Left ventricle myocardium inferior (tissue), 1 donor: Measurements from ENCODE around the gene KRT10. TPM values are rescaled to one million over a fixed set of nuclear protein-coding genes. Genes with fewer than 3 reads are reported as not detected.

Experiments
- DNase-seq: peaks from one replicate; pipeline ENCODE4 v3.0.0-alpha.2; 2020
- H3K27ac ChIP-seq: fragments of 200-600 bp; replicated peaks from 2 replicates; pipeline ENCODE4 v1.8.0; 2021
- H3K27me3 ChIP-seq: fragments of 200-600 bp; 2 replicates; pipeline ENCODE4 v1.8.0; 2021; ENCODE audit warnings: low read depth
- H3K36me3 ChIP-seq: fragments of 200-600 bp; 2 replicates; pipeline ENCODE4 v1.8.0; 2021
- H3K4me1 ChIP-seq: fragments of 200-600 bp; 2 replicates; pipeline ENCODE4 v1.8.0; 2021
- H3K4me3 ChIP-seq: fragments of 200-600 bp; 2 replicates; pipeline ENCODE4 v1.8.0; 2021; ENCODE audit warnings: mild to moderate bottlenecking, moderate library complexity
- H3K9me3 ChIP-seq: fragments of 200-600 bp; replicated peaks from 2 replicates; pipeline ENCODE4 v1.8.0; 2021
- intact Hi-C: fragments of 100-400 bp; cut with micrococcal nuclease; formaldehyde crosslinking; loops from one replicate; pipeline ENCODE4 v1.11.0; 2022
- total RNA-seq: library from RNA; stranded (reverse); fragmentation: NEBNext Ultra II Directional; extraction: Animal tissue kit (Norgen Biotek cat#: 25700); gene quantifications from one replicate; pipeline ENCODE4 v1.2.1, GENCODE V29; 2021
- TF ChIP-seq, protein P1 (sequence below): fragments of 200-600 bp; IDR thresholded peaks from 2 replicates; pipeline ENCODE4 v1.8.0; 2021; ENCODE audit warnings: antibody characterized with exemption, mild to moderate bottlenecking, borderline replicate concordance
- donor health status: DM: no; HTN: yes; CAD: no; lungs with severe emphysema.

The KRT10 gene
- total RNA-seq, 1 donor from 2014 or later = 54.7 TPM

DNA sequence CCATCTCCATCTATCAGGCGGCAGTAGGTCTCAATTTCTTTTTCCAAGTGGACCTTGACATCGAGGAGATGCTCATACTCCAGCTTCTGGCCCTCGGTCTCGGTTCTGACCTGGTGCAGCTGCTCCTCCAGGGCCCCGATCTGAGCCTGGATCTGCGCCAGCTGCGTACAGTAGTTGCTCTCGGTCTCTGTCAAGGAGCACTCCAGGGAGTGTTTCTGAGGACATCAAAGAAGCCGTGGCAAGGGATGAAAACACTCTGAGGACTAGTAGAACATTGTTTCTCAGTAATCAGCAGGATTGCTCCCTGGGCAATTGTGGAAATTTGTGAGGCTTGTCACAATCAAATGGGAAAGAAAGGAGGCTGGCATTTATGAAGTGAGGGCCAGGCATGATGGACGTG is 28.6 kb downstream of the KRT10 start:
- Histone ChIP-seq H3K9me3 (no peaks in the 10 kb centered on the region), H3K36me3 (no peaks in the 10 kb centered on the region), H3K4me3 (no peak overlapping the region), H3K27me3 (peaks cover 46% of the 10 kb centered on the region), H3K27ac (no peak overlapping the region), H3K4me1 (no peaks in the 10 kb centered on the region)
- no peak for DNase-seq
- TF ChIP-seq, protein P1, sequence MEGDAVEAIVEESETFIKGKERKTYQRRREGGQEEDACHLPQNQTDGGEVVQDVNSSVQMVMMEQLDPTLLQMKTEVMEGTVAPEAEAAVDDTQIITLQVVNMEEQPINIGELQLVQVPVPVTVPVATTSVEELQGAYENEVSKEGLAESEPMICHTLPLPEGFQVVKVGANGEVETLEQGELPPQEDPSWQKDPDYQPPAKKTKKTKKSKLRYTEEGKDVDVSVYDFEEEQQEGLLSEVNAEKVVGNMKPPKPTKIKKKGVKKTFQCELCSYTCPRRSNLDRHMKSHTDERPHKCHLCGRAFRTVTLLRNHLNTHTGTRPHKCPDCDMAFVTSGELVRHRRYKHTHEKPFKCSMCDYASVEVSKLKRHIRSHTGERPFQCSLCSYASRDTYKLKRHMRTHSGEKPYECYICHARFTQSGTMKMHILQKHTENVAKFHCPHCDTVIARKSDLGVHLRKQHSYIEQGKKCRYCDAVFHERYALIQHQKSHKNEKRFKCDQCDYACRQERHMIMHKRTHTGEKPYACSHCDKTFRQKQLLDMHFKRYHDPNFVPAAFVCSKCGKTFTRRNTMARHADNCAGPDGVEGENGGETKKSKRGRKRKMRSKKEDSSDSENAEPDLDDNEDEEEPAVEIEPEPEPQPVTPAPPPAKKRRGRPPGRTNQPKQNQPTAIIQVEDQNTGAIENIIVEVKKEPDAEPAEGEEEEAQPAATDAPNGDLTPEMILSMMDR = no peak
- intact Hi-C loops = no loop called here

DNA sequence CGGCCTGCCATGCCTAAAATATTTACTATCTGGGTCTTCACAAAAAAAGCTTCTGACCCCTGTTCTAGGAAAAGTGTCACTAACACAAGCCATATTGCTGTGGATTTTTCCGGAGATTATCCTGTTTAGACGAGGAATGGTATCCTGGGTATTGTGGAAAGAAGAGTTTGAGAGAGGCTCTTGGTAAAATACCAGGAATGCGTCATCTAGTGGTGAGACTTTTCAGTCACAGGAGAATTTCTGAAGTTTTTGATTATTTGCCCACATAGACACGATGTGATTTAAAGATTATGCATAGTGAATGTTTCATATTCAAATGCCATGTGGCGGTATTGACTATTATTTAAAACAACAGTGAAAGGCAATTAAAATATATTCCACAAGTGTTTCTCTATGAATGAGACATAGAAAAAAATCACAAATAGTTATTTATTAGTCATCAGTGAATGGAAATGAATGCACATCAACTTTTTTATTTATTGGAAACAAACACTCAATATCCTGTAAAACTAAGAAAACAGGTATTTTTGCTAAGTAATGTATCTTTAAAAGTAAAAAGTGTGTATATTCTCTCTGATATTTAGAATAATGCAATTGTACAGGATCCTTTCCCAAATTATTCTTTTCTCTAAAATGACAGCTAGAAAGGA is 30.5 kb downstream of the KRT10 start:
- no peaks in the 10 kb centered on the region for H3K4me1 ChIP-seq
- no peak for DNase-seq

DNA sequence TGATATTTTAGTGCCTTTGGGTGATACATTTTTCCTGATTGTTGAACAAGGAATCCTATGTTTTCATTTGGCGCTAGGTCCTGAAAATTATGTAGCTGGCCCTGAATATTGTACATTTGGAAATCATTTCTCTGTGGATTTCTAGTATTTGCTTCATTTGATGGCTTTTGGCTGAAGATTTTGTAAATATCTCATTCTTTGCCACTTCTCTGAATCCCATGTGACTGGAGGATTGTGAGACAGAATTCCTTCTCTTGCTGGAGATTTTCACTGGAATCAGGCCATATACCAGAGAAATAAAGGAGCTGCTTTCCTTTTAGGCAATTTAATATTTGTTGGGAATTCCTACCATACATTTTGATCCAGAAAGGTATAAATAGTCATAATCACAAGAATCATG is 31.3 kb downstream of the KRT10 start:
- Histone ChIP-seq H3K4me3 (no peak overlapping the region), H3K9me3 (no peaks in the 10 kb centered on the region), H3K36me3 (no peaks in the 10 kb centered on the region), H3K4me1 (no peaks in the 10 kb centered on the region), H3K27ac (peak overlapping the region; percentile 6), H3K27me3 (peaks cover 18% of the 10 kb centered on the region)
- intact Hi-C loops = no loop called here
- DNase-seq = no peak
- TF ChIP-seq, protein P1 = no peak

More for the DNA sequence above, 30.5 kb downstream of the KRT10 start:
- peak overlapping the region; percentile 6 for H3K27ac ChIP-seq
- H3K27me3 ChIP-seq = peaks cover 27% of the 10 kb centered on the region
- no peaks in the 10 kb centered on the region for H3K36me3 ChIP-seq
- no peak overlapping the region for H3K4me3 ChIP-seq
- intact Hi-C loops = no loop called here
- TF ChIP-seq, protein P1 = peak; percentile 70
- no peaks in the 10 kb centered on the region for H3K9me3 ChIP-seq

DNA sequence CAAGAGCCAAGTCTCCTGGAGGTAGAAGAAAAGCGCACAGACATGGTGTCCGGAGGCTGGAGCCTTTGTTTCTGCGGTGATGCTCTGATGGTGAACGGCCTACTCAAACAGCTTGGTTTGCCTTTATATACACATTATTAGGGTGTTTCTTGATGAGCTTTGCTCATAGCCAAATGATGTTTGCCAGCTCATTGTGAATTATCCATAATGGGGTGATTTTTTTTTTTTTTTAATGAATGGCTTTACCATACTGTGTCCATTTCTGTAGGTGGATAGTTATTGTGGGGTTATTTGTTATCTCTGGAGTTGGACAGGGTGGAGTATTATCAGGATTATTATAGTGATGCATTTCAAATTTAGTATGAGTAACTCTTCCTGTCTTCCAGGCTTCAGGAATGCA is 40.0 kb downstream of the KRT10 start, which contains the start of gene KRT27:
TSS of gene KRT27 (minus strand) at position 101 of the 400 bp plus-strand sequence. CDS start at position 44, 57 bp downstream.
- intact Hi-C loops = no loop called here
- DNase-seq = no peak
- no peak within 1 kb of the TSS for H3K4me3 ChIP-seq

DNA sequence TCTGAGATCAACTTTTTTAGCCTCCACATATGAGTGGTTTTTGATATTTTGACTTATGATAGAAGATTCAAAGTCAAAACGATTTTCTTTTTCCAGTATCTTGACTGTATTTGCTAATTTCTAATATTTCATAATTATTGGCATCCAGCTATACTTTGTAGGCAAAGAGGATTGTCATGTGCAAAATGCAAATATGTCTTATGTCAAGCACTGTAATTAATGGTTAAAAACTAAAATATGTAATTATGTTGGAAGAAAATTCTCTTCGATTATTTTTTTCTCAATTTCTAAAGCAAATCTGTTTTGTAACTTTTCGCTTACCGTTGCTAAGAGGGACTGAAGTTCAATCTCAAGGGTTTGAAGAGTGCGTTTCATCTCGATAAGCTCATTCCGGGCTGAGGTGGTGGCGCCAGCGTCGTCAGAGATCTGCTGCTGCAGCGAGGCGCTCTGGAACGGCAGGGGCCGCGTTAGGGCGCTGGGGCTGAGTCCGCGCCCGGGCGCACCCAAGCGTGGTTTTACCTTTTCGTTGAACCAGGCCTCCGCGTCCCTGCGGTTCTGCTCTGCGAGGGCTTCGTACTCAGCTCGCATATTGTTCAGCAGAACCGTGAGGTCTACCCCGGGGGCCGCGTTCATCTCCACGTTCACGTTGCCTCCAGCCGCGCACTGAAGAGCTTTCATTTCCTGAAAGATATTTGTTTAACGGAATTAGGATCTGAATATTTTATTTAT is 43.1 kb downstream of the KRT10 start:
- intact Hi-C loops = no loop called here
- Histone ChIP-seq H3K27ac (no peak overlapping the region), H3K4me3 (peak overlapping the region; percentile 43), H3K4me1 (no peaks in the 10 kb centered on the region), H3K9me3 (no peaks in the 10 kb centered on the region), H3K27me3 (peaks cover 76% of the 10 kb centered on the region), H3K36me3 (no peaks in the 10 kb centered on the region)
- TF ChIP-seq, protein P1 = no peak
- DNase-seq = no peak

More for the DNA sequence above, 40.0 kb downstream of the KRT10 start, which contains the start of gene KRT27:
- Histone ChIP-seq H3K9me3 (no peaks in the 10 kb centered on the region), H3K36me3 (no peaks in the 10 kb centered on the region), H3K27ac (no peak within 1 kb of the TSS), H3K27me3 (peaks cover 51% of the 10 kb centered on the region), H3K4me1 (no peaks in the 10 kb centered on the region)
- TF ChIP-seq, protein P1 = no peak
